Measurements from ENCODE around the gene HNRNPA1L2.
"Not testable (repeated sequence)": the region's sequence is repeated elsewhere in the genome, so short reads cannot be mapped to it uniquely, and the experiment has no call there.

Gene HNRNPA1L2

GRCh38 chr13:52642131-52642530, at the start of gene HNRNPA1L2:
TSS of gene HNRNPA1L2 (plus strand) at chr13:52642431. CDS start at chr13:52642493, 62 bp downstream.
- no peak for DNase-seq

GRCh38 chr13:52593175-52593574, 49.1 kb upstream of the HNRNPA1L2 start:
- not testable (repeated sequence) for DNase-seq

- not testable (repeated sequence) for DNase-seq
These were observed 48.4 kb upstream of the HNRNPA1L2 start for GRCh38 chr13:52593812-52594211.

- DNase-seq = not testable (repeated sequence)
These were observed 47.9 kb upstream of the HNRNPA1L2 start for GRCh38 chr13:52594295-52594694.

GRCh38 chr13:52597676-52598075, 44.6 kb upstream of the HNRNPA1L2 start:
- DNase-seq = no peak

- peak in 1 of 2 experiments; percentile 6 for DNase-seq
These were observed 43.0 kb upstream of the HNRNPA1L2 start for GRCh38 chr13:52599037-52599847.

- no peak for DNase-seq
These were observed 42.2 kb upstream of the HNRNPA1L2 start for GRCh38 chr13:52599848-52600603.

GRCh38 chr13:52600666-52601065, 41.6 kb upstream of the HNRNPA1L2 start:
- DNase-seq = no peak

- not testable (repeated sequence) for DNase-seq
These were observed 38.9 kb upstream of the HNRNPA1L2 start for GRCh38 chr13:52603316-52603715.

- not testable (repeated sequence) for DNase-seq
These were observed 36.1 kb upstream of the HNRNPA1L2 start for GRCh38 chr13:52606126-52606525.

- DNase-seq = not testable (repeated sequence)
These were observed 35.4 kb upstream of the HNRNPA1L2 start for GRCh38 chr13:52606795-52607194.

GRCh38 chr13:52608184-52608583, 34.0 kb upstream of the HNRNPA1L2 start:
- DNase-seq = not testable (repeated sequence)

- not testable (repeated sequence) for DNase-seq
These were observed 33.1 kb upstream of the HNRNPA1L2 start for GRCh38 chr13:52609013-52609606.

GRCh38 chr13:52610158-52610557, 32.1 kb upstream of the HNRNPA1L2 start:
- not testable (repeated sequence) for DNase-seq

GRCh38 chr13:52615134-52615801, 27.0 kb upstream of the HNRNPA1L2 start:
- no peak for DNase-seq

- DNase-seq = no peak
These were observed 26.4 kb upstream of the HNRNPA1L2 start for GRCh38 chr13:52615812-52616211.

GRCh38 chr13:52617070-52618060, 24.9 kb upstream of the HNRNPA1L2 start:
- DNase-seq = peak; percentile 25 to 65

GRCh38 chr13:52631083-52631690, 11.0 kb upstream of the HNRNPA1L2 start:
- DNase-seq = not testable (repeated sequence)

GRCh38 chr13:52638666-52639328, 3.4 kb upstream of the HNRNPA1L2 start:
- DNase-seq = no peak

- no peak for DNase-seq
These were observed 1.9 kb downstream of the HNRNPA1L2 start for GRCh38 chr13:52644108-52644507.
